Astrocyte of the spinal cord (primary cell): ENCODE results near the gene PLEKHA7.

Source experiments
- DNase-seq: peaks from one replicate; pipeline ENCODE4 v3.0.0; 2011; ENCODE audit warnings: low read depth, low spot score
- H3K4me3 ChIP-seq: 2 replicates; pipeline ENCODE4 v1.5.1; 2011; ENCODE audit warnings: low read depth, mild to moderate bottlenecking, low read length, moderate library complexity
- in situ Hi-C: cut with HindIII; loops from 2 replicates; pipeline ENCODE4 v1.10.0; 2017; ENCODE audit warnings: low sequenced_read_pairs
- TF ChIP-seq, protein P1 (sequence below): IDR thresholded peaks from 2 replicates; pipeline ENCODE4 v1.5.1; 2012; ENCODE audit warnings: low read depth, mild to moderate bottlenecking, low read length, inconsistent platforms

PLEKHA7 gene

DNA sequence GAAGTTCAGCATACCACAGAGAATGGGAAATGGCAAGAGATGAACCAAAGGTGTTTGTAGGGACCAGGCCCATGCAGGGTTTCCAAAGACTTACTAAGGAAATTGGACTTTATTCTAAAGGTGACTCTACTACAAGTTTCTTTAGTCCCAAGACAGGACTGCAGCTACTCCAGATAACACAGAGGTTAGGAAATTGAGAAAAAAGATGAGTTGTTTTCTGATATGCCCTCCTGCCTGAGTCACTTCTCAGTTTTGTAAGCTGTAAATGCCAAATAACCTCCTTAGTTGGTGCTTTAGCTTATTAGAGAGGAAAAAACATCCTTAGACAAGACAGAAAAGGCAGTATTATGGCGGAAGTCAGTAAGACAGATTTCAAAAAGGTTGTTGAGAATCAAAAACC, 179.8 kb downstream of the PLEKHA7 start:
- no peak for DNase-seq

GRCh38 chr11:16833026-16833425, 181.2 kb downstream of the PLEKHA7 start:
- in situ Hi-C loops, result no loop called here

More for the DNA sequence above, 179.8 kb downstream of the PLEKHA7 start:
- in situ Hi-C loops, result no loop called here
- TF ChIP-seq, protein P1, sequence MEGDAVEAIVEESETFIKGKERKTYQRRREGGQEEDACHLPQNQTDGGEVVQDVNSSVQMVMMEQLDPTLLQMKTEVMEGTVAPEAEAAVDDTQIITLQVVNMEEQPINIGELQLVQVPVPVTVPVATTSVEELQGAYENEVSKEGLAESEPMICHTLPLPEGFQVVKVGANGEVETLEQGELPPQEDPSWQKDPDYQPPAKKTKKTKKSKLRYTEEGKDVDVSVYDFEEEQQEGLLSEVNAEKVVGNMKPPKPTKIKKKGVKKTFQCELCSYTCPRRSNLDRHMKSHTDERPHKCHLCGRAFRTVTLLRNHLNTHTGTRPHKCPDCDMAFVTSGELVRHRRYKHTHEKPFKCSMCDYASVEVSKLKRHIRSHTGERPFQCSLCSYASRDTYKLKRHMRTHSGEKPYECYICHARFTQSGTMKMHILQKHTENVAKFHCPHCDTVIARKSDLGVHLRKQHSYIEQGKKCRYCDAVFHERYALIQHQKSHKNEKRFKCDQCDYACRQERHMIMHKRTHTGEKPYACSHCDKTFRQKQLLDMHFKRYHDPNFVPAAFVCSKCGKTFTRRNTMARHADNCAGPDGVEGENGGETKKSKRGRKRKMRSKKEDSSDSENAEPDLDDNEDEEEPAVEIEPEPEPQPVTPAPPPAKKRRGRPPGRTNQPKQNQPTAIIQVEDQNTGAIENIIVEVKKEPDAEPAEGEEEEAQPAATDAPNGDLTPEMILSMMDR, result no peak
- H3K4me3 ChIP-seq, result no peak overlapping the region

DNA sequence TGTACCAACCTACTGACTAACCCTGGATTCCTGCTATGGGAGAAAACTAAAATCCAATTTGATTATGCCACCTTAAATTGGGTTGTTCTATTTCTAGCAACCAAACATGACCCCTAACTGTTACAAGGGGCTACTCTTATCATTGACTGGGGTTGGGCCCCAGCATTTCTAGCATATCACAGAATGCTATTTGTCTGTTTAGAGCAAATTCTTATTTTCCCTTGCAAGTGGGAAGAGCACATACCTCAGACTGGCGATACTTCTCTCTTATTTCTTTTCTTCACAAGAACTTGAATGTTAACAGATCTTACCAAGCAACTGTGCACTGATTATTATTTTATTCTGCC, 182.0 kb downstream of the PLEKHA7 start:
- H3K4me3 ChIP-seq, result no peak overlapping the region
- TF ChIP-seq, protein P1, result no peak
- in situ Hi-C loops, result no loop called here
- no peak for DNase-seq

More at GRCh38 chr11:16833026-16833425, 181.2 kb downstream of the PLEKHA7 start:
- no peak overlapping the region for H3K4me3 ChIP-seq
- DNase-seq, result no peak
- TF ChIP-seq, protein P1, result no peak

DNA sequence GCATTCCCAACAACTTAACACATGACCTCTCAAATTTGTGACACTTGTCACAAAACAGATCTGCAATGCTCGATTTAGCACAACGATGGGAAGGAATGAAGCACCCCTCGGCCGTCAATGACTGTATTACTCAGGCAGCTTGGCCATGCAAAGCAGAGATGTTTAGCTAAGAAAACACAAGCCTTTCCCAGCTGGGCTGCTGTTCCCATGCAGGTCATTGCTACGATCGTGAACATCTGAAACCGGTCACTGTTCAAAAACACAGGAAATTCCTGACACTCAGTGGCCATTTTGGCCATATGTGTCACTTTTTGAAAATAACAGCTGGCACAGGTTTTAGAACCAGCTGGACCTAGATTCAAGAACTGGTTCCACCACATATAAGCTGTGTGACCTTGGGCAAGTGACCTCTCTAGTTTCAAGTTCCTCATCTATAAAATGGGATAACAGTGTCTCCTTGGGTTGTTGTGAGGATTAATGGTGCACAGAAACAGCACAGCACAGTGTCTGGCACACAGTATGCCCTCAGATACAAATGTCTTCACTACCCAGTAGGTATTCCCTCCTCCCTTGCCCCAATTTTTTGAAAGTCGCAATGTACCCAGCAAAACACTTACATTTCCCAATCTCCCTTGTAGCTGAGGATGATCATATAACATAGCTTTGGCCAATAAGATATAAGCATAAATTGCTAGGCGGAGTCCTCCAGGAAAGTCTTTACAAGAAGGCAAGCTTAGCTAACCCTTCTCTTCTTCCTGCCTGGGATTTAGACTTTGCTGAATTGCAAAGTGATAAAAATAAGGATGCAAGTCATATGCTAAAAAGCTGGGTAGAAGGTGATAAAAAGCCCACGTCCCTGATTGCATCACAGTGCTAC, 182.7 kb downstream of the PLEKHA7 start:
- TF ChIP-seq, protein P1, result no peak
- no peak overlapping the region for H3K4me3 ChIP-seq
- DNase-seq, result no peak
- in situ Hi-C loops, result no loop called here

GRCh38 chr11:16827139-16827538, 187.1 kb downstream of the PLEKHA7 start:
- TF ChIP-seq, protein P1, result no peak
- DNase-seq, result no peak
- H3K4me3 ChIP-seq, result no peak overlapping the region
- in situ Hi-C loops, result no loop called here

DNA sequence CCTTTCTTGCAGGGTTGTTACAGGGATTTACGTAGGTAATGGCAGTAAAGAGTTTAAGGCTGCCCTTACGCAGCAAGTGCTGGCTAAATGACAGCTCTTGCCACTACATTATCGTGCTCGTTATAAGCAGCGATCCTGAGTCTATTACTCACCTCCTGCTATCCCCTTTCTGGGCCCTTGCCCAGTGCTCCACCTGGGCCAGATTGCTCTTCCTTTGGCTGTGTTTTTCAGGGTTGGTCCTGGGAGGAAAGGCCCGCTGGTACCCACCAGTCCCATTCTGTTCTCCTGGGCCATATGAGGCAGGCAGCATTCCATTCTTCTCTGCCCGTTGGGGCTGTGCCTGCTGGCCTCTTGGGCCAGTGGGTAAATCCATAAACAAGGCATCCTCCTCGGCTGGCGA, 188.2 kb downstream of the PLEKHA7 start:
- no peak for DNase-seq
- no peak overlapping the region for H3K4me3 ChIP-seq
- in situ Hi-C loops, result no loop called here
- TF ChIP-seq, protein P1, result no peak
